Ecto neural progenitor cell (in vitro differentiated cells): ENCODE results near the gene THYN1.
"Not testable (repeated sequence)": the region's sequence is repeated elsewhere in the genome, so short reads cannot be mapped to it uniquely, and the experiment has no call there.

Experiments
- DNase-seq: peaks from one replicate; pipeline ENCODE4 v3.0.0-alpha.2; 2018; ENCODE audit warnings: low spot score

THYN1 gene

DNA sequence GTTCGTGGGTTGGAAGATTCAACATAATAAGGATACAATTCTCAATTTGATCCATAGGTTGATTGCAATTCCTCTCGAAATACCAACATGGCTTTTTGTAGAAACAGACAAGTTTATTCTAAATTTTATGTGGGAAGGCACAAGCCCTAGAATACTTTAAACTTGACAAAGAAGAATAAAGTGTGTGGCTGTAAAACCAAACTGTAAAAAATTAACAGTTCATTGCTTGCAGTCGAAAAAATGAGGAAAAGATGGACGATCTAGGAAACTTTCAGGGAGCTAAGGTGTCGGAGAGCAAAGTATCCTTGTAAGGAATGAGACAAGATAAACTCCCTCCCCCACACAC is 22.0 kb upstream of the THYN1 start:
- DNase-seq: no peak

- no peak for DNase-seq
These were observed 20.2 kb upstream of the THYN1 start for GRCh38 chr11:134273317-134273712.

DNA sequence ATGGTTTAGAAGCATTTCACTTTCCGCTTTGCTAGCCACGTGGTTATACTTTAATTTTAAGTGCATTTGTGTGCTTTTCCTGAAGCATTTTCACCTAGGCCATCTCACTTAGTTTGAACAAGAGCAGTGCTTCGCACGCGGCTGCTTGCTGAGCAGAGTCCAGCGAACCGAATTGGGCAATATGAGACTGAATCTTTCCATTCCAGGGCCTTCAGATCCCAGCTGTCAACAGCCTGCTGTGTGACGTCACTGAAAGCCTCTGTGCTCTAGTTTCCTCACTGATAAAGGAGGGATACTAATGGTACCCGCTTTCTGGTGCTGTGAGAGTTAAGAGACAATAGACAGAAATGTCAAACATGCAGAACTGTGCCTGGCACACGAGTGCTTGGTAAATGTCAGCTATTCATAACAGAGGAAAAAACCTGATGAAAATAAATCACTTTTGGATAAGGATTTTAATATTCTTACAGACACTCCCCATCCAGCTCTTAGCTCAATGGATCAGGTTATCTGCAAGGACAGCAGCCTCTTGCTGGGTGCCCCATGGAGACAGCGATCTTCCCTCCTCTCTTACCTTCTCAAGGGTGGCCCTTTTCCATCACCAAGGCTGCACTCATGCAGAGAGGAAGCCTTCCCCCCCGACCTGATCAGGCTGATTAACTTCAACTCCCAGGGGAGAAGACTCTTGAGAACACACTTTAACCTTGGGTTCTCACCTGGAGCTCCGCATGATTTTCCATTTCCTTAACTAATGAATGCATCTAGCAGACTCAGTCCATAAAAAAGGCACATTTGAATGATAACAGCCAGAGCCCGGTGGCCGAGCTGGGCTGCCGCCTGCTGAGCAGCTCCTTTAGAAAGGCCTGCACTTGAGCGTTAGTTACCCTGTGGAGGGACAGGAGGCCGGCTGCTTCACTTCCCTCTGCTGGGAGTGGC is 19.5 kb upstream of the THYN1 start:
- DNase-seq: peak; percentile 42

DNA sequence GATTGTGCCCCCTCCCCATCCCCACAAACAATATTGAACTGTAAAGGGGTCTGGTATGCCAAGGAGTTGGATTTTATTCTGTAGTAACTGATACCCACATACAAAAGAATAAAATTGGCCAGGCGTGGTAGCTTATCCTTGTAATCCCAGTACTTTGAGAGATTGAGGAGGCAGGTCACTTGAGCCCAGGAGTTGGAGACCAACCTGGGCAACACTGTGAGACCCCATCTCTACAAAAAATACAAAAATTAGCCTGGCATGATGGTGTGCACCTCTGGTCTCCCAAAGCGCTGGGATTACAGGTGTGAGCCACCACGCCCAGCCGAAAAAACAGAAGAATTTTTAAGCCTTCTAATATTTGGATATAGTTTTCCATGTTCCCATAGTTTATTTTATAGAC is 18.8 kb upstream of the THYN1 start:
- DNase-seq: peak; percentile 9

DNA sequence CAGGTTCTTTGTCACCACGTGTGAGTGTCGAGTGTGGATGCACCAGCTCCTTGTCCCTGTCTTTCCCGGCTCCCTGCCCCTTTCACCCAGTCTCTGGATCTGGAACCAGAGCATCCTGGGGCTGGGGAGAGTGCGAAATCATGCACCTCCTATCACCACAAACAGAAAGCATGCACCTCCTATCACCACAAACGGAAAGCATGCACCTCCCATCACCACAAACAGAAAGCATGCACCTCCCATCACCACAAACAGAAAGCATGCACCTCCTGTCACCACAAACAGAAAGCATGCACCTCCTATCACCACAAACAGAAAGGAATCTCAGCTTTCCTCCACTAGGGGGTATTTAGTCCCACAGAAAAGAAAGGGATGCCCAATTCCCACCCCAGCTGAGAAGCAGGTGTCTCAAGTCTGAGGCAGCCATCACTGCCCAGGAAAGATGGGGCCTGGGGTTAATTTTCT is 17.1 kb upstream of the THYN1 start:
- no peak for DNase-seq

- DNase-seq: no peak
These were observed 14.8 kb upstream of the THYN1 start for GRCh38 chr11:134267966-134268365.

- DNase-seq: no peak
These were observed 14.3 kb upstream of the THYN1 start for GRCh38 chr11:134267461-134267860.

- no peak for DNase-seq
These were observed 13.7 kb upstream of the THYN1 start for GRCh38 chr11:134266841-134267251.

DNA sequence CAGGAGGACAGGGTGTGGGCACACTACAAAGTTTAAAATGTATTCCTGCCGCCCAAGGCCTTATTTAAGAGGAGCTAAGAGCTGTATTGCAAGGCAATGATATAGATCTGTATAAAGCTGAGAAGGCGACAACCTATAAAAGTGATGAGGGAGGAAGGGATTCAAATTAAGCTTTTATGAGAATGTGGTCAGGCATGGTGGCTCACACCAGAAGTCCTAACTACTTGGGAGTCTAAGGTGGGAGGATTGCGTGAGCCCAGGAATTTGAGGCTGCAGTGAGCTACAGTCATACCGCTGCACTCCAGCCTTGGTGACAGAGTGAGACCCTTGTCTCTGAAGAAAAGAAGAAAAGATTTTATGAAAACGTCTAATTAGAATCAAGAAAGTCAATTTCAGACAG is 13.3 kb upstream of the THYN1 start:
- DNase-seq: no peak

GRCh38 chr11:134264966-134265764 is 12.0 kb upstream of the THYN1 start:
- no peak for DNase-seq

- DNase-seq: no peak
These were observed 8.7 kb upstream of the THYN1 start for GRCh38 chr11:134261626-134262488.

DNA sequence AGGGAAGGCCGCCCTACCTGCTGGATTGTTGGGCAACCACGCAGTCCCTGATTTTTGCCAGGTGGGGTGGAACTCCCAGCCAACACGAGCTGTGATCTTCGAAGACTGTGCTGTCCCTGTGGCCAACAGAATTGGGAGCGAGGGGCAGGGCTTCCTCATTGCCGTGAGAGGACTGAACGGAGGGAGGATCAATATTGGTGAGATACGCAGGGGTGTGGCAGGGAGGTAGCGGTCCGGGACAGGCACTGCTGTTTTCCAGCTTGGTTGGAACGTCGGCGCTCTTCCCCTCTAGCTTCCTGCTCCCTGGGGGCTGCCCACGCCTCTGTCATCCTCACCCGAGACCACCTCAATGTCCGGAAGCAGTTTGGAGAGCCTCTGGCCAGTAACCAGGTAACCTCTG is 7.8 kb upstream of the THYN1 start:
- DNase-seq: no peak

DNA sequence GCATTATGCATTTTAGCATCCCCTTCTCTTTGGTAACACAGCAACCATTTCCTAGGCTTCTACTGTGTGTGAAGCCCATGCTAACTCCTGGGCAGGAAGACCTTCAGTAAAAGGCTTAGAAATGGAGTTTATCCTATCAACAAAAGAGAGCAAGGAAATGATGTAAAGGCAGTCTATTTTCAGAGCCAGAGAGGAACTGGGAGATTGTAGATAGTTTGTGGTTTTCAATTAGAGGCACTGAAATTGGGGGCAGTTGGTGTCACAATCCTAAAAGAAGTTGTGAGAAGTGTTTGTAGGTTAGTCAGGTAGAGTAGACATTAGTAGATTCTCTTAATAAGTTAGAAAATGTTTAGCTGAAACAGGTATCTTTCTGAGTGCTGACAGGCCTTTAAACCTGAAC is 7.4 kb upstream of the THYN1 start:
- DNase-seq: no peak

DNA sequence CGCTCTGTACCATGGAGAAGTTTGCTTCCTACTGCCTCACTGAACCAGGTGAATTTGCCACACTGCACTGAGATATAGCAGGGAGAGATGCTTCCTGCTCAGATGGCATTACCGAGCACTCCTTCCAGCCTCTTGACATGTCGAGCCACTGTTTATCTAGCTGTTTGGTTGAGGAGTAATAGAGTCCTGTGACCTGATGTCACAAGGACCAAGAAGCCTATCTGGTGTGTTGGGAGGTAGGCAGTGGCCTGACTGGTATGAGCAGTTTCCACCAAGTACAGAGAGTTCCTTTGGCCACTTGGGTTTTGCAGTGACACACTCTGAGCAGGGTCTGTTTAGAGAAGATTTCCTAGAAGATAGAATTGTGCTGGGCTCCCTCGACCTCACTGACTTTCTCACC is 5.4 kb upstream of the THYN1 start:
- no peak for DNase-seq

DNA sequence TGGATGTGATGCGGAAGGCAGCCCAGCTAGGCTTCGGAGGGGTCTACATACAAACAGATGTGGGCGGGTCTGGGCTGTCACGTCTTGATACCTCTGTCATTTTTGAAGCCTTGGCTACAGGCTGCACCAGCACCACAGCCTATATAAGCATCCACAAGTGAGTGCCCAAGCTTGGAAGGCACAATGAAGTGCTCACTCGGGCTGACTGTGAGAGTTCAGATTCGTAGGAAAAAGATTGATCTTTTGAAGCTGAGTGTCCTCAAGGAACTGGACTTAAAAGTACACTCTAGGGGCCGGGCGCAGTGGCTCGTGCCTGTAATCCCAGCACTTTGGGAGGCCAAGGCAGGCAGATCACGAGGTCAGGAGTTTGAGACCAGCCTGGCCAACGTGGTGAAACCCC is 3.9 kb upstream of the THYN1 start:
- DNase-seq: no peak

- not testable (repeated sequence) for DNase-seq
These were observed 2.0 kb upstream of the THYN1 start for GRCh38 chr11:134255184-134255561.

GRCh38 chr11:134254433-134255183 is 1.5 kb upstream of the THYN1 start:
- no peak for DNase-seq

- peak; percentile 57 for DNase-seq
These were observed 585 bp downstream of the THYN1 start for GRCh38 chr11:134252346-134253187.

- no peak for DNase-seq
These were observed 2.5 kb downstream of the THYN1 start for GRCh38 chr11:134250675-134251074.

DNA sequence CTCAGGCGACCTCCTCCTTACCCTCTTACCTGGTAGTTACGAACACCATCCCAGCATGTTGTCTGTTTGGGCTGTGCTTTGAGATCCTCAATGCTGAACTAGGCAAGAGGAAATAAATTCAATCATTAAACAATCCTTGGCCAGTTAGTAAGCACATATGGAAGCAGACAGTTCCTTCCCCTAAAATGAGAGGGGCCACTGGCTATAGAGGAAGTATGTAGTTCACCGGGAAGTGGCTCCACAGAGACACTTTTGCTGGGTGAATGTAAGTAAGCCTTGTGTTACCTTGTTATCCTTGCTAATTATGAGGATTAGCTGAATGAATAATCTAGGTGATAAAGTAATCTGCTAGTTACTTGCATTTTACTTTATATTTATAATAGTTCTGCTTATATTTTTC is 2.9 kb downstream of the THYN1 start:
- no peak for DNase-seq
